Nephron (organoid): ENCODE results near the gene TLCD1.
A peak's percentile ranks its signal among the peaks of the same experiment; 100 is the strongest.
"Not testable (repeated sequence)": the region's sequence is repeated elsewhere in the genome, so short reads cannot be mapped to it uniquely, and the experiment has no call there.

ENCODE experiments used
- H3K27ac Mint-ChIP-seq, 3 experiments: 2 replicates each; pipeline ENCODE4 v1.8.0; 2020; ENCODE audit warnings: mixed read lengths in 3 of 3, mild to moderate bottlenecking in 2 of 3, moderate library complexity in 1 of 3
- H3K27me3 Mint-ChIP-seq: 2 replicates; pipeline ENCODE4 v1.8.0; 2021; ENCODE audit warnings: low read depth, mild to moderate bottlenecking, moderate library complexity, mixed read lengths
- H3K36me3 Mint-ChIP-seq: 2 replicates; pipeline ENCODE4 v1.8.0; 2020; ENCODE audit warnings: low read depth, mixed read lengths
- H3K4me1 Mint-ChIP-seq: 2 replicates; pipeline ENCODE4 v1.8.0; 2020; ENCODE audit warnings: mixed read lengths
- H3K4me3 Mint-ChIP-seq, 3 experiments: 2 replicates each; pipeline ENCODE4 v1.8.0; 2020; ENCODE audit warnings: mild to moderate bottlenecking in 3 of 3, mixed read lengths in 3 of 3, moderate library complexity in 2 of 3
- H3K9me3 Mint-ChIP-seq: 2 replicates; pipeline ENCODE4 v1.8.0; 2020; ENCODE audit warnings: mixed read lengths
- CTCF ChIP-seq, 3 experiments: fragments of 200-600 bp; sonication (generic); IDR thresholded peaks; one replicate each; pipeline ENCODE4 v1.5.0; 2021; ENCODE audit warnings: antibody characterized with exemption in 3 of 3; ENCODE audit not compliant: unreplicated experiment in 3 of 3

Gene TLCD1

DNA sequence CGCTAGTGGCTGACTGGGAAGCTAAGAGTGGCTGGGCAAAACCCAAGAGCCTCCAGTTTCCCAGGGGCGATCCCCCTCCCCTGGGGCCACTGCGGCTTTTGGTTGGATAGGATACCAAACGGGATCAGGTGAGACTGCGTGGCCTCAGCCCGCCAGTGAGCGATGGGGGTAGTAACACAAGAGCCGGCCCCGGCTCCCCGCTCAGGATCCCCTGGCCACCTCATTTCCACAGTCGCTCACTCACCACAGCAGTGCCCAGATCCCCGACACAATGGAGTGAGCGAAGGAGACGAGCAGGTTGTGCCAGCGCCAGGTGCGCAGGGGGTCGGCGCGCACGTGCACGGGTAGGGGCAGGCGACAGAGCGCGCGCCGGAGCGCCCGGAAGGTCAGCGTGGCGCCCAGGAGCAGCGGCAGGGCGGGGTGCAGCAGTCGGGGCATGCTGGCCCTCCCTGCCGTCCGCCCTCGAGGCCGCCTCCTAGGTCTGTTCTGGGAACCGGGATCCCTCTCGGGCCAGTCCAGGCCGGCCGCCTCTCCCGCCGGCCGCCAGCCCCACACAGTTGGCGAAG, 290 bp downstream of the TLCD1 start:
- Mint-ChIP-seq H3K4me3 (peak overlapping the region; percentile 85 to 92 (median 86)), H3K27ac (peak overlapping the region; percentile 70 to 95 (median 88)), H3K36me3 (peaks cover 39% of the 10 kb centered on the region), H3K27me3 (no peaks in the 10 kb centered on the region), H3K9me3 (no peaks in the 10 kb centered on the region), H3K4me1 (peaks cover 41% of the 10 kb centered on the region)
- no peak for TF ChIP-seq CTCF (IDR thresholded peaks at IDR 0.05; ENCODE audit: unreplicated experiment in 3 of 3)

DNA sequence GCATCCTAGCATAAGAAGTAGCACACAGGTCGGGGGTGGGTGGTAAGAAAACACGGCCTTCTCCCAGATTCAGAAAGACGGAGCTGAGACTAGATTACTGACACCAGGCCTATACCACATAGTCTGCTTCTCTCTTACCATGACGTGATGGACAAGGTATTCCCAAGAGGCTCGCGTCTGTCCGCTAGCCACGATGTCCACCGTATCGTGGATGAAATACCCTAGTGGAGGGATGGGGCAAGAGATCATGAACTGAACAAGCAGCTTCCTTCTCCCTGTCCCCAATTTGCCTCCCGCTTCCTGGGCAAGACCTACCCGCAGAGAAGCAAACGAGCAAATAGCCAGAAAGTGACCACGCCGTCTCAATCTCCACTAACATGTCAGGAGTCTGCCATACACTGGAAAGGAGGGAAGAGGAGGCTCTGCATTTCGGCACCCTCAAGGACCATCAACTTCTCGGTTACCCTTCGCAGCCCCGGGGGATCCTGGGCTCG, 820 bp downstream of the TLCD1 start:
- Mint-ChIP-seq H3K27ac (peak overlapping the region; percentile 70 to 95 (median 88)), H3K36me3 (peaks cover 45% of the 10 kb centered on the region), H3K27me3 (no peaks in the 10 kb centered on the region), H3K9me3 (no peaks in the 10 kb centered on the region), H3K4me3 (peak overlapping the region; percentile 85 to 92 (median 86)), H3K4me1 (peaks cover 46% of the 10 kb centered on the region)
- no peak for TF ChIP-seq CTCF (IDR thresholded peaks at IDR 0.05; ENCODE audit: unreplicated experiment in 3 of 3)

- Mint-ChIP-seq H3K4me3 (peak overlapping the region; percentile 85 to 92 (median 86)), H3K36me3 (peaks cover 50% of the 10 kb centered on the region), H3K27me3 (no peaks in the 10 kb centered on the region), H3K27ac (peak overlapping the region; percentile 70 to 95 (median 88)), H3K4me1 (peaks cover 51% of the 10 kb centered on the region), H3K9me3 (no peaks in the 10 kb centered on the region)
- TF ChIP-seq CTCF (IDR thresholded peaks at IDR 0.05; ENCODE audit: unreplicated experiment in 3 of 3): no peak
These were observed 1.4 kb downstream of the TLCD1 start for GRCh38 chr17:28724500-28725165.

- Mint-ChIP-seq H3K36me3 (peaks cover 51% of the 10 kb centered on the region), H3K4me1 (peaks cover 55% of the 10 kb centered on the region), H3K4me3 (peak overlapping the region; percentile 85 to 92 (median 86)), H3K27ac (peak overlapping the region; percentile 70 to 95 (median 88))
- H3K27me3 Mint-ChIP-seq, H3K9me3 Mint-ChIP-seq: not testable (repeated sequence)
These were observed 2.1 kb downstream of the TLCD1 start for GRCh38 chr17:28723836-28724499.

- peaks cover 51% of the 10 kb centered on the region for H3K36me3 Mint-ChIP-seq
- TF ChIP-seq CTCF (IDR thresholded peaks at IDR 0.05; ENCODE audit: unreplicated experiment in 3 of 3): no peak
- no peaks in the 10 kb centered on the region for H3K27me3 Mint-ChIP-seq
- no peaks in the 10 kb centered on the region for H3K9me3 Mint-ChIP-seq
- H3K4me3 Mint-ChIP-seq: peak overlapping the region; percentile 74 to 86 (median 81)
- H3K27ac Mint-ChIP-seq: peak overlapping the region; percentile 27 to 38 (median 34)
- peaks cover 57% of the 10 kb centered on the region for H3K4me1 Mint-ChIP-seq
These were observed 2.7 kb downstream of the TLCD1 start for GRCh38 chr17:28723159-28723835.
